HS-5 (cell line): ENCODE results near the gene FHIT.

Experiments used
- DNase-seq: peaks from one replicate; pipeline ENCODE4 v3.0.0-alpha.2; 2012; ENCODE audit warnings: low read depth

FHIT gene

DNA sequence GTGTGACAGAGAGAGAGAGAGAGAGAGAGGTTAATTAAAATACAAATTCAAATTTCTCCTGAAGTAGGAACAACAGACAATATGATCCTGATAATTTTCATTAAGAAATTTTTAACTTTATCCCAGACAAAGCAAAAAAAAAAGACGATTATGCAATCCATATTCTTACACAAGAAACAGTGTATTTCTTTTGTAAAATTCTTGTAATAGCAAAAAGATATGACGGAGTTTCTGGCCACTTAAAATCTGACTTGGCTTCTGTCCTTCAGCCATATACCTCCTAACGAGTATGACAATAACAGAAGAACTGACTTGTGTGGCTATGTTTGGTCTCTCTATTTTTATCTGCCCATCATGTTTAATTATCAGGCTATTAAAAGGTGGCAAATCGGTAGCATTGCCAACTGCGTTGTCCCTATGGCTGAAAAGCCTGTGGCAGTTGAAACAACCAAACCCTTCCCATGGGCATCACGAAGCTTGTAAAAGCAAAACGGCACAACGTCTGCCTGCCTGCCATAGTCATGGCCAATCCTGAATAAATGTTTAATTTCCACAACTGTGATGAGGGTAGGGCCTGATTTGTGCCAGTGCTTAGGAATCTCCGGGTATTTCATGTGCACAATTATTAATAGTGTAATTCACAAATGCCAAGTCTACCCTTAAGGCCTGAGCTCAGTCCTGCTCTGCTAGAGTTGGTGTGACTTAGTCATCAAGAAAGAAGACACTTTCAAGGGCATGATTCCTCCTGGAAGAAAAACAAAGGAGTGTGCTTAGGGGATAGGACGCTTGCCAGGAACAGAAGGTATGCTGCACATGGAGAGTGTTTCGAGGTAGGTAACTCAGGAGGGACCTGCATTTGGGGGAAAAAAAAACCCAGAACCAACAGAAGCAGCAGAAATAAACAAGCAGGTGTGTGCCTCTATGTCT, 1090.2 kb downstream of the FHIT start:
- DNase-seq: no peak

DNA sequence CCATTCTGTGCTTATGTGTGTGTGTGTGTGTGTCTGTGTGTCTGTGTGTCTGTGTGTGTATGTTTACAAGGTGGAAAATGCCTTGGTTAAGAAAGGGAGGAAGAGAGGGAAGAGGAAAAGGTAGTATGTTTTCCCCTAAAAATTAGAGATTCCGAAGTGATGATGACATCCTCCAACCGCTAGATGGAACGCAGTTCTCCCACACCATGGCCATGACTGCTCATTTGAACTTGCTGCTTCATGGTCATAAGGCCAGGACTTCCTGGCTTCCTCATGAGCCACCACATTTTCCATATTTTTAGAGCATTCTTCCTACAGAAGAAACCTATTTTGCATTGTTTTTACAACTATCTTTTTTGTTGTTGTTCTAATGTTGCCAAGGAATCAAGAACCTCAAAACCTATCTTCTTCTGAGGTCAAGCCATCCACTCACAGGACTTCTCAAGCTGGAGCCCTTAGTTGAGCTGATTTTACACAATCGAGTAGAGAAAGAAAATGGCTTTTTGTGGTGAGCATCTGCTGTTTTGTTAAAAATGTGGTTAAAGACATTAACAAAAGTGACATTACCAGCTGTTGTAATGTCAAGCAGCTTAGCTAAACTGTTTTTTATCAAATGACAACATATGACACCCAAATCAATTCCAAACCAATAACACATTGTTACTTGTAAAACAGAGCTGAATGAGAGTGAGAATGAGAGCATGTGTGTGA, 1091.0 kb downstream of the FHIT start:
- DNase-seq: no peak

DNA sequence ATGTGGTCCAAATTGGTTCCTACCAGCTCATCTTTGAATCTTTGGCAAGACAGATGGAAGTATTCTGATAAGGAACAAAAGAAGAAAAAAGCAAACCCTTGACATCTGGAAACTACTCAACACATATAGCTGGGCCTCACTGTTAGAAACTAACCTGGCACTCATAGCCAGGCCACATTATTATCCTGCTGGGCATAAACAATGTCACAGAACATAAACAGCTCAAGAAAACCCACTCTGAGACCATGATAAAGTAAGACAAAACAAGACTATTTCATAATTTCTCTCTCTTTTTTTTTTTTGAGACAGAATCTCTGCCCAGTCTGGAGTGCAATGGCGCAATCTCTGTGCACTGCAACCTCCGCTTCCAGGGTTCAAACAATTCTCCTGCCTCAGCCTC, 1093.2 kb downstream of the FHIT start:
- no peak for DNase-seq

DNA sequence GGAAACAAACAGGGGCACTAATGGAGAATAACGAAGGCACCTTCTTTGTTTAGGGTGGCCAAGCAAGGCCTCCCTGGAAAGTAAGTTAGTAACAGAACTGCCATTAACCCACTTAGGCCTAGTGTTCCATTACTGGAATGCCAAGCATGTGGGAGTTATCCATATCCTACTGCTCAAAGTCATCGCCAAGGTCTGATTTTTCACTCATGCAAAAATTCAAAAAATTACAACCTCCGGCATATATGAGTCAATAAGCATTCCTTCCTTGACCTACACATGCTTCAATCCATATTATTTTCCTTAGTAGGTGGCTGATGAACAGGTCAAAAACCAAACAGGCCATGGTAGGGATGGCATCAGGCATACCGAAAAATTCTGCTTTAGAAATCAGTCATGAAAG, 1097.2 kb downstream of the FHIT start:
- DNase-seq: no peak

DNA sequence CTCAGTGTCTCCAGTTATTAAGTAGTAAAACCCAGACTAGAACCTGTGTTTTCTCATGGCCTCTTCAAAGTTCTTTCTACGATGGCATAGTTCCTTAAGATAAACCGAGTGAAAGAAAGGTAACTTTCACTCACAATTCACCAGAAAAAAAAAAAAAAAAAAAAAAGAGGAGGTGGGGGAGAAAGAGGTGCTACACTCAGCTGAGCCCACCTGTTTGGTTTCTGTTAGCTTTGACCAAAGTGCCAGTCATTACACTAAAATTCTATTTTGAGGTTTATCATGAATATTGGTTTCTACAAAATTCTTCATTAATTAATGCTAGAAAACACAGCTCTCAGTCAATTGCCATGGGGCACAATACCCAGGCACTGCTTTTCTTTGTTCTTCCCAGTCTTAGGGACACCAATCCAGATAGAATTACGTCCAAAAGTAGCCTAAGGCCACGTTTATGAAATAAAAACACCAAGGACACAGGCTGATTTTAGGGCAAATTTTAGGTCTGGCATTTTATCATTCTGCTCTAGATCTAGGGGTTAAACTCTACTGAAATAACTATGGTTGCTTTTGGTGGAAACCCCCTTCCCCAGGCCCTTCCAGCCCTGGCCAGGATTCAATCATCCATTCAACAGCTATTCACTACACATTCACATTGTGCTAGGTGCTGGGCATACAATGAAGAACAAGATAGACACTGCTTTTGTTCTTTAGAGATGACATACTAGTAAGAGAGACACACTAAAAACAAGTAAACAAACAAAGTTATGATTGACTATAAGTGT, 1097.8 kb downstream of the FHIT start:
- no peak for DNase-seq

DNA sequence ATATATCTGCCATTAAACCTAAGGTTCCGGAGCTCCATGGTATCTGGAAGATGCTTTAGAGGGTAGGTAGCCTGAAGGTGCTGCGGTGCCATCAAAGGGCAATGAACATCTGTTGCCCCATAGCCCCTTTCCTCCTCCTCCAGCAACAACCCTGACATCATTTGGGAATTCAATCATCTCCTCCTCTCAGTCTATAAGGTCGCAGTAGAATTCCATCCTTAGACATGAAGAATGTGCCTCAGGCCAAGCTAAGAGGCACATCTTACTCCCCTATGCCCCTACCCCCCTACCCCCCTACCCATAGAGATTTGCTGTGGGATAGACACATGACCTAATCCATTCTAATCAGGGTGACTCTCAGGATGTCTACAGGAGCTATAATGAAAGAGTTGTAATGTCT, 1101.8 kb downstream of the FHIT start:
- DNase-seq: no peak

DNA sequence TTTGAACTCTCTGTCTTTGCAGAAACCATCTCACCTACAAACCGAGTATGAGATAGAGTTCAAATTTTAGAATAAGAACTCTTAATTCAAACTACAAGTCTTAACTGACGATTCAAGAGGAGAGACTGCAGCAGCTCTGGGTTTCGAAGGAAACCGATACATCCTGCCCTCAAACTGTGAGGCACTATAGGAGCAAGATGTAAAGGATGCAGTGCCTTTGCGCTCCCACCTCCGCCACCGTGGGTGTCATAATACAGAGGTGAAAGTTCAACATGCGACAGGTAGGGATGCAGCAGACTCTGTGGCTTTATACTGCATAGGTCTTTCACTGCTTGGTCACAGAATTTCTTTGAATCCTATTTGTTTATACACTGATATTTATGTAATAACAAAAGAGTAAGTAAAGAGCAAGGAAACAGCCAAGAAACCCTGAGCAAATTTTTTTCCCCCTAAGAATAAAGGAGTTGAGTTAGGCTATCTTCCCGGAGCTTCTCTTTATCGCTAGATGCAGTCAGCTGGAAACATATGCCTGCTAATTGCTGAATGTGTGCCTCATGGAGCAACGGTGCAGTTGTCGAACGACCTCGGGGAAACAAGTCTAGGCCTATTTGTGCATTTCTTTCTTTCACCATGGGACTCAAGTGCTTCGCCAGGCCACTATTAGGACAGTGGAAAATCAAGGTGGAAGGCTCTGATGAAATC, 1103.9 kb downstream of the FHIT start:
- no peak for DNase-seq

DNA sequence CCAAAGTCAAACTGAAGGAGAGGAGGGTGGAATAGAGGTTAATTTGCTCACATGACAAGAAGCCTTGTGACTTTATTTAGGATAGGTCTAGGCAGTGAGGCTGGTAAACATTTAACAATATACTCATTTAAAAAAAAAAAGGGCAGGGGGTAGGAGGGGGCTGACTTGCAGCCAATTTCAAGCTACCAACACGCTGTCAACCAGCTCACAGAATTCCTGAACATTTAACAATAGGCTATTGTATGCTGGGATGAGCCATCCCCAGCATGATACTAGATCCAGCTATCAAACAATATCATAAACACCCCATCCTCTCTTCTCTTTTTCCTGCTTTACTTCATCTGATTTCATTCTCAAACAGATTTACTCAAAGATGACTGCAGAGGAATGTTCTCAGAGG, 1105.1 kb downstream of the FHIT start:
- no peak for DNase-seq

DNA sequence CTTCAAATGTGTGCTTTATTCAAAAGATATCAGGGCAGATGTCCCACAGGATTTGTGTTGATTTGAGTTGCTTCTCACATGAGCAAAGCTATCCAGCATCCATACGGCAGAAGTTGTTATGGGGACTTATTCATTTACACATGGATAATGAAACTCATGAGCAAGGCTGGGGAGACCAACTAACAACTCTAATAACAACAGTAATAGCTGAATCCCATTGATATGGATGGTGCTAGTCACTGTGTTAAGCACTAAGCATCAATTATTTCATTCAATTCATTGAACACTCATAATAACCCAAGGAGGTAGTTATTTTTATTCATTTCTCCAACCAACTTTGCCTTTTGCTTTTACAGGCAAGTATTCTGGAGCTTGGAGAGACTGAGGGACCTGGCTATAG, 1107.2 kb downstream of the FHIT start:
- no peak for DNase-seq

DNA sequence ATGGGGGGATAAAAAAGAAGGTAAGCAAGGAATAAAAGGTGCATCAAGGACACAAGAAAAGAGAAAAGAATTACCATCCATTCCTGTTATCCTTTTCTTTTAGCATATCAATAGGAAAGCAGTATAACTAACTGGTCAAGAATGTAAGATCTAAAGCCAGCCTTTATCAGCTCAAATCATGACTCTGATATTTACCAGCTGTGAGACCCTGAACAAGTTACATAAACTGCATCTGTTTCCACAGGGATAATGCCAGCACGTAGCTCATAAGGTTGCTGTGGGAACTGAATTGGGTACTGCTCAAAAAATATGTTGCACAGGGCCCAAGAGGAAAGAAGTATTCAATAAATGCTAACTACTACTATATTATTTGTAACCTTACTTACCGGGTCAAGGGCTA, 1109.2 kb downstream of the FHIT start:
- no peak for DNase-seq

DNA sequence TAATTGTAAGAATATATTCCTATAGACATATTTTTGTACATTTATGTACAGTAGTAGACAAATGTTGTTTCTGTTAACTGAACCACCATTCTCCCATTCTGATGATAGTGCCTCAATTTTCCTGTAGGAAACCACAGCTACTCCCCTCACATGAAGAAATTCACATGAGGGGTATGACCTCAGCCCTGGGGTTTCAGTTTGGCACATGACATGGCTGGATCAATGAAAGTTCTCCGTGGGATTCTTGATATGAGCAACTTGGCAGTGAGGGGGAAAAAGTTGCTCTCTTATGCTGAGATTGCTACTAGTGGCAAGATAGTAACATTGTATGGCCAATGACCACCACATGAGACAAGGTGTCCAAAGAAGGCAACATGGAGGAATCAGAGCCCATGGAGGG, 1111.1 kb downstream of the FHIT start:
- no peak for DNase-seq

DNA sequence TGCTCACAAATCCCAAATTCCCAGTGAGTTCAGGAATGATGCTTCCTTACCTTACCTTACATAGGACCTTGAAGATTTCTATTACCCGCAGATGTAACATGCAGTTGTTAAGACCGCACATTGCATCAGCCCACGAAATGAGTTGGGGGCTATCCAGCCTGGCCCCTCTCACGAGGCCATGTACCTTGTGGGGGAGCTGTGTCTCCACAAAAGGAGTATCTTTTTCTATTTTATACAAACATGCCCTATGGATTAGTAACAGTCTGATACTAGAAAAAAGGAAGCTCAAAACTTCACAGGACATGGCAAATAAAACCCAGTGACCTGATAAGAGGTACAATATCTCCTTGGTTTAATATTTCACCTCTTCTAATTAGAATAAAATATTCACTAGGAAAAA, 1114.7 kb downstream of the FHIT start:
- no peak for DNase-seq

DNA sequence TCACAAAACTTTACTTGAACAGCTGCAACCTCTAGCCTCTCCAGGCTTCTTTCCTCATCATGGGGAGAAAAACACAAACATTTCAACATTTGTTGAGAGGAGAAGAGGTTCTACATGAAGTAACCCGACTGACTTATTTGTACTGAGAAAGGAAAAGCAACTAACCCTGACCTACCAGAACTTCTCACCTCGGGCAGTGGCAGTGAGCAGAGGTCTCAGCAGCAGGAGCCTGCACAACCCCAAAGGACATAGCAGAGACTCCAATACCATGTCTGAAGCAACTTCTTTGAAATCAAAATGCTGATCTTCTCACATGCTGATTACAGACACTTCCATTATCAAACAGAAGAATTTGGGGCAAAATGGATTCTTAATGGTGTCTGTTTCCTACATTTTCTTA, 1115.8 kb downstream of the FHIT start:
- no peak for DNase-seq

DNA sequence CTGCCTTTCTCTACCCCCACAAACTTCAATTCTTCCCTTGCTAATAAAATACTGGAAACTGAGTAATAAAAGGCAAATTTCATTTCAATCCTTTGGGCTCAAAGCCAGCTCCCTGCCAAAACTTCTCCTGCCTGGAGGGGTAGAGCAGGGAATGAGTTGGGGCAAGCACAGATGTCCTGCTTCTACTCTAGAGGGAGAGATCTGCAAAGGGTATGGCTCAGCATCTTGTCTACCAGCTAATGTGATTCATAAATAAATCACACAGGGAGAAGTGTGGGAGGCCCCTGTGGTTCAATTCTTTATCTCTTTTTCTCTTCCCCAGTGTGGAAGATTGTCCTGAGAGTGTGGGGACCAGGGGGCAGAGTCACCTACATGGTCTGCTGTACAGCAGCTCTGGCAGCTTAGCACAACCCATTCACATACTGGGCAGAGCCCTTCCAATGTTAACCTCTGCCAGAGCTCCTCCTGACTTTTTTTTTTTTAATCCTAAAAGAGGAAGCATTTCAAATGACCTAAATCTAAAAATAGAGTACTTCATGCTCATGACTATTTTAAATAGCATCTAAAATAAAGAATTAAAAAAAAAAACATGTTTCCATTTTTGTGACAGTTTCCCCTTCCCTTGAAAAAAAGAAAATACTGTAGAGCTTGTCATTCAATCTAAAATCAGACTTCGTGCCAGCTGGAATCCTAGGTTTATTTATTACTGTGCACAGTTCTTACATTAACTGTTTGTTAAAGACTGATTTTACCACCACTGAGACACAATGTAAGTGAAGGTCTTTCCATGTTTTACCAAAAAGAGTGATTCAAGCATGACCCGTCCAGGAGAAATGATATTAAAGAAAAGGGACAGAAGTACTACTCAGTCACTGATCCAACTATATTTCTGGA, 1117.7 kb downstream of the FHIT start:
- no peak for DNase-seq

DNA sequence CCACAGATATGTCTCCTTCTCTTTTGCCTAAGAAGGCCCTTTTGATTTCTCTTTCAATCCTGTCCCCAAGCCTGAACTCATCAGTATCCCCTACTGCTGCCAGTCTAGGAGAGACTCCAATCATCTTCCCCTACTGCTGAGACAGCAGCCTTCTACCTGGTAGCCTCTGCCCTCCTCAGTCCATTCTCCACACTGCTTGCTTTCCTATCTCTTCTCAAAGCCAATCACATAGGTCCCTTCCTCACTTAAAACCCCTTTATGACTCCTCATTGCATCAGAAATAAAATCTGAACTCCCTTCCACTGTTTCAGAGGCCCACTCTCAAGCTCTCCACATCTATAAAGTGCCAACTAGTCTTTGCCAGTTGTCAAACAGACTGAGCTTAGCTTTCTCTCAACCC, 1119.6 kb downstream of the FHIT start:
- no peak for DNase-seq

DNA sequence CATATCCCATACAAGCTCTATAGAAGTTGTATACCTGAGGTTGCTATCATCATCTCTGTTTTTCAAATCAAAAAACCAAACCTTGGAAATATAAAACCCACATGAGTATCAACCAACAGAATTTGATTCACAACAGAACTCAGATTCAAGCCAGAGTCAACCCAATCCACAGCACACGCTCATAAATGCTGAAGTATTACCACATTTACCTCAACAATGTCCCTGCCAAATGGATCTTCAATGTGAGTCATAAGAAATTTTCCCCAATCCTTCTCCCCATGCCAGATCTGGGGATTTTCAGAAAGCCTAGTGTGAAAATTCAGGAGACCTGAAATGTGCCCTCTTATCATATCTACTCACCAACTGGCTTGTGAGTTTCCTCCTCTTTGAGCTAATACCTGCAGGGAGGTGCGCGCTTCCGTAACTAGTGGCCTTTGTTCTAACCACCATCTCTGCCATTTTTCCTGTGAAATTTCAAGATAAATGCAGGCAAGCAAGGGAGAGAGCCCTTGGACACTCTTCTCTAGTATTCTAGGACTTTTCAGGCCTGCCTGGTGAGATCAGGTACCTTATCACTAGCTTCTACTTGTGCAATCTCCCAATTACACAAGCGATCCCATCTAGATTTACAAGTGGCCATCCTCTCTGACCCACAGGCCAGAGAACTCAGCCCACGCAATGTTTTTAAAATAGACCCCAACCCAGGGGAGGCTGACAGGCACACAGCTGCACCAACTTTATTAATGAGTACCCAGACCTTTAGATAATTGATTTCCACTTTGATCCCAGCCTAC, 1124.5 kb downstream of the FHIT start:
- DNase-seq: no peak

DNA sequence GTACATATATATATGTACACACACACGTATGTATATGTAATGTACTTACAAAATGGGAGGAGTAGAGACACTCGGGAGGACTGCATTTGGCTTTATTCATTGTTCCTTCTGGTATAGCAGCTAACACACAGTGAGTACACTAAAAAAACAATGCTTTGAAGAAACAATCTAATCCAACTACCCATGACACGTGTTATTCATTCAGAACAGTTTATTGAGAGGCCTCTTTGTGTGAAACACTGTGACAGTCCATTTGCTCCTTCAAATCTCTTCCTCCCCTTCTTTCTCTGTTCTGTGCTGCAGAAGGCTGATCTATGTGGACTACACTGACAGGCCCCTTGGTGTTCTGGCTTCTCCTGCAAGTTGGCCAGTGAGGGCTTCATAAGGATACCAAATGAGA, 1125.6 kb downstream of the FHIT start:
- no peak for DNase-seq

DNA sequence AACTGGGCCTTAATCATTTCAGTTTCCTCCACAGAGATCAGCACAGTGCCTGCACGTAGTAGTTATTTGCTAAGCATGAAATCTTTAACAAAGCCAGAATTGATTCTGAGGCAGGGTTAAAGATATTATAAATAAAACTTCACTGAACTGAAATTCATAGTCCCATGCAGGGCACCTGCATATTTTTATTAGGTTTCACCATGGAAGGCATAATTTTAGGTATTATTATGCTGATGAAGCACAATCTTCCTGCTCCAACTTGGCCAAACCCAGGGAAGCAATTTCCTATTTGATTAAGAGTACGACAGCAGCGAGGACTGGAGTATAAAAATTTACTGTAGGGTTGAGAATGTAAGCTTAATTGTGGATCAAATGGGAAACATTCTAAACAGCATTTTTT, 1131.0 kb downstream of the FHIT start:
- DNase-seq: no peak

DNA sequence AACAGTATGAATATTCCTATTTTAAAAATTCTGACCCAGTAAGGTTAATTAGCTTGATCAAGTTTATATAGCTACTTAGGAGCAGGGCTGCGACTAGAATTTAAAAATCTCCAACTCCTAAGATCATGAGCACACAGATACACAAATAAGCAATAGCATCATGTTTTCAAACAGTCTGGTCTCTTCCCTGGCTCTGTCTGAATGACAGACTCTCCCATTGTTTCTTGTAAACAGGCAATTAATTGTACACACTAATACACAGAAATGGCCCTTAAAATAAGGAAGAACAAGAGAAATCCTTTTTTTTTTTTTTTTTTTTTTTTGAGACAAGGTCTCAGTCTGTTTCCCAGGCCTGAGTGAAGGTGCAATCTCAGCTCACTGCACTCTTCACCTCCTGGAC, 1137.1 kb downstream of the FHIT start:
- no peak for DNase-seq

DNA sequence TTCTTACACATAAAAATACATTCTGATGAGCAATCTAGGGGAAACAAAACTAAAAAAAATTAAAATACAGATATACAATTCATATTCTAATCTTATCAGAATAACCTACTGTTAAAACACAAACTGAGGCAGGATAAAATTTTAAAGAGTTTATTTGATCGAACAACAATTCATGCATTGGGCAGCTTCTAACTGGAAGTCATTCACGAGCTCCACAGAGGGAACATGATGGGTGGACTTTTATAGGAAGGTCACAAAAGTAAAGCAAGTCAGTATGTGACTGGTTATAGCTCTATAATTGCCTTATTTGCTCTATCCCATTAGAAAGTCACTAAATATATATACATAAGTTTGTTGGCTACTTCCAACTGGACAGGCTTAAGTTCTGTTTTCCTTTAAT, 1144.0 kb downstream of the FHIT start:
- no peak for DNase-seq
